ENCODE data around the gene ASCC3.
"Not testable (repeated sequence)": the region's sequence is repeated elsewhere in the genome, so short reads cannot be mapped to it uniquely, and the experiment has no call there.

Gene ASCC3

GRCh38 chr6:100892693-100893092 lies 11.6 kb upstream of the ASCC3 start:
- Mint-ChIP-seq H3K9me3 (peaks cover under 1% of the 10 kb centered on the region), H3K4me3 (no peak overlapping the region), H3K4me1 (no peaks in the 10 kb centered on the region)

GRCh38 chr6:100892116-100892515 lies 11.0 kb upstream of the ASCC3 start:
- Mint-ChIP-seq H3K36me3 (ENCODE audit: low read depth) (no peaks in the 10 kb centered on the region), H3K27me3 (ENCODE audit: low read depth, poor library complexity) (no peaks in the 10 kb centered on the region), H3K9me3 (no peaks in the 10 kb centered on the region), H3K4me3 (no peak overlapping the region), H3K27ac (no peak overlapping the region), H3K4me1 (no peaks in the 10 kb centered on the region)
- no peak for DNase-seq
- TF ChIP-seq, protein P1, sequence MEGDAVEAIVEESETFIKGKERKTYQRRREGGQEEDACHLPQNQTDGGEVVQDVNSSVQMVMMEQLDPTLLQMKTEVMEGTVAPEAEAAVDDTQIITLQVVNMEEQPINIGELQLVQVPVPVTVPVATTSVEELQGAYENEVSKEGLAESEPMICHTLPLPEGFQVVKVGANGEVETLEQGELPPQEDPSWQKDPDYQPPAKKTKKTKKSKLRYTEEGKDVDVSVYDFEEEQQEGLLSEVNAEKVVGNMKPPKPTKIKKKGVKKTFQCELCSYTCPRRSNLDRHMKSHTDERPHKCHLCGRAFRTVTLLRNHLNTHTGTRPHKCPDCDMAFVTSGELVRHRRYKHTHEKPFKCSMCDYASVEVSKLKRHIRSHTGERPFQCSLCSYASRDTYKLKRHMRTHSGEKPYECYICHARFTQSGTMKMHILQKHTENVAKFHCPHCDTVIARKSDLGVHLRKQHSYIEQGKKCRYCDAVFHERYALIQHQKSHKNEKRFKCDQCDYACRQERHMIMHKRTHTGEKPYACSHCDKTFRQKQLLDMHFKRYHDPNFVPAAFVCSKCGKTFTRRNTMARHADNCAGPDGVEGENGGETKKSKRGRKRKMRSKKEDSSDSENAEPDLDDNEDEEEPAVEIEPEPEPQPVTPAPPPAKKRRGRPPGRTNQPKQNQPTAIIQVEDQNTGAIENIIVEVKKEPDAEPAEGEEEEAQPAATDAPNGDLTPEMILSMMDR (IDR thresholded peaks at IDR 0.05), result no peak

More at GRCh38 chr6:100892693-100893092, 11.6 kb upstream of the ASCC3 start:
- Mint-ChIP-seq H3K27ac (no peak overlapping the region), H3K27me3 (ENCODE audit: low read depth, poor library complexity) (no peaks in the 10 kb centered on the region), H3K36me3 (ENCODE audit: low read depth) (no peaks in the 10 kb centered on the region)
- DNase-seq, result no peak
- TF ChIP-seq, protein P1 (IDR thresholded peaks at IDR 0.05), result no peak

DNA sequence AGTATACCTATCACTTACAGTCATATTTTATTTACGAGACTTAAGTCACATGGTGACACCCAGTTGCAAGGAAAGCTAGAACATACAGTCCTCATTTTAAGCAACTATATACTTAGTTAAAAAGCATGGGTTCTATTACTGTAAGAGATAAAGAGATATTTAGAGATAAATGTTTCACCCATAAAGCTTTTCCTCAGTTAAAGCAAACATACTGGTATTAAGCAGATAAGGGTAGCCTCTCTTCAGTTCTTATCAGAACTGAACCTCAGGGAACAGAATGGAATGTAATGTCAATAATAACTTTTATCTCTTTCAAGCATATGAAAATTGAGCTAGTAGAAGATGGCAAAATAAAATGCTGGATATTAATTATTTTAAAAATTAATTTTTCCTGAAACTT lies 9.9 kb upstream of the ASCC3 start:
- no peaks in the 10 kb centered on the region for H3K9me3 Mint-ChIP-seq
- DNase-seq, result no peak
- no peaks in the 10 kb centered on the region for H3K4me1 Mint-ChIP-seq

GRCh38 chr6:100890646-100891045 lies 9.5 kb upstream of the ASCC3 start:
- H3K9me3 Mint-ChIP-seq; H3K4me1 Mint-ChIP-seq; DNase-seq; H3K27me3 Mint-ChIP-seq (ENCODE audit: low read depth, poor library complexity); H3K4me3 Mint-ChIP-seq; H3K36me3 Mint-ChIP-seq (ENCODE audit: low read depth); H3K27ac Mint-ChIP-seq: not testable (repeated sequence)

More for the DNA sequence above, 9.9 kb upstream of the ASCC3 start:
- TF ChIP-seq, protein P1 (IDR thresholded peaks at IDR 0.05), result no peak
- Mint-ChIP-seq H3K4me3 (no peak overlapping the region), H3K27ac (no peak overlapping the region), H3K27me3 (ENCODE audit: low read depth, poor library complexity) (no peaks in the 10 kb centered on the region), H3K36me3 (ENCODE audit: low read depth) (no peaks in the 10 kb centered on the region)

DNA sequence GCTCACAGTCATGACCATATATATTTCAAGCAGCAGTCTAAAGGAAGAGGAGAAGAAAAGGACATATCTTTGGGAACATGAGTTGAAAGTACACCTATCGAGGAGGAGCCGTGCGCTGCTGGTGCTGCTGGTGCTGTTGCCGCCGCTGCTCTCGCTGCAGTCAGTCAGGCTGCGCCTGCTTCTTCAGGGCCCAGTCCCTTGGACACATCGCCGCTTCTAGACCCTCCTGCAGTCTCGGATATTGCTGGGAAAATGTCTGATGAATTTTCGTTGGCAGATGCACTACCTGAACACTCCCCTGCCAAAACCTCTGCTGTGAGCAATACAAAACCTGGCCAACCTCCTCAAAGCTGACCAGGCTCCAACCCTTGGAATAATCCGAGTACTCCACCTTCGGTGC lies 8.2 kb upstream of the ASCC3 start:
- no peaks in the 10 kb centered on the region for H3K27me3 Mint-ChIP-seq (ENCODE audit: low read depth, poor library complexity)
- TF ChIP-seq, protein P1 (IDR thresholded peaks at IDR 0.05), result no peak
- no peaks in the 10 kb centered on the region for H3K9me3 Mint-ChIP-seq
- H3K36me3 Mint-ChIP-seq (ENCODE audit: low read depth), result no peaks in the 10 kb centered on the region
- no peak overlapping the region for H3K4me3 Mint-ChIP-seq
- H3K4me1 Mint-ChIP-seq, result no peaks in the 10 kb centered on the region
- H3K27ac Mint-ChIP-seq, result no peak overlapping the region
- no peak for DNase-seq

DNA sequence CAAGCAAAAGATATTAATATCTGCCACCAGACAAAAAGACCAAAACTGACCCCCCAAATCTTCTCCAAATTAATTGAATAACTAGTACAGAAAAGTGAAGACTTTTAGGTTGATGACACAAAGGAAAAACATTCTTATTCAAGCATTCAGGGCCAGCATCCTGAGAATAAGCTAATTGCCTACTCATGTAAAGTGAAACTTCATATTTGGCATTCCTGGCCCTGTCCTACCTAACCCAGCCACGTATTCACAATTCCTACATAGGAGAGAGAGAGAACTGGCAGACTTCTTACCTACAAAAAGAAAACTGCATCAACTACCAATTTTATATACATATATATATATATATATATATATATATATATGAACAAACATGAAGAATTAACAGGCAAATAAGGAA lies 4.9 kb upstream of the ASCC3 start:
- peaks cover 8% of the 10 kb centered on the region for H3K9me3 Mint-ChIP-seq

More for the DNA sequence above, 4.9 kb upstream of the ASCC3 start:
- Mint-ChIP-seq H3K4me1 (peaks cover 13% of the 10 kb centered on the region), H3K36me3 (ENCODE audit: low read depth) (peaks cover 10% of the 10 kb centered on the region), H3K27me3 (ENCODE audit: low read depth, poor library complexity) (no peaks in the 10 kb centered on the region), H3K27ac (no peak overlapping the region), H3K4me3 (no peak overlapping the region)
- TF ChIP-seq, protein P1 (IDR thresholded peaks at IDR 0.05), result no peak
- no peak for DNase-seq
